ENCODE results near the gene MSRB3. TPM values are rescaled to one million over a fixed set of nuclear protein-coding genes. Genes with fewer than 3 reads are reported as not detected.

MSRB3 gene
- total RNA-seq, 1 experiment from 2014 or later: 1.1 TPM

- Histone ChIP-seq H2BK20ac (ENCODE audit: low read depth, low read length, poor library complexity, severe bottlenecking) (no peak overlapping the region), H4K91ac (ENCODE audit: insufficient read length, low read depth, low read length) (no peak overlapping the region), H2AFZ (ENCODE audit: low read length) (no peak overlapping the region), H3K56ac (ENCODE audit: insufficient read length, low read depth, low read length) (no peak overlapping the region), H3K4ac (ENCODE audit: low read depth, low read length) (no peak overlapping the region), H3K9me3 (ENCODE audit: control insufficient read depth, low read depth, low read length) (no peaks in the 10 kb centered on the region), H3K79me1 (ENCODE audit: insufficient read depth, low read depth, low read length, poor library complexity, severe bottlenecking) (no peaks in the 10 kb centered on the region), H2BK120ac (ENCODE audit: low read depth, low read length, poor library complexity, severe bottlenecking) (no peak overlapping the region), H3K23ac (ENCODE audit: insufficient read length, low read depth, low read length) (no peak overlapping the region), H3K4me2 (ENCODE audit: insufficient read depth, insufficient read length, low read length) (no peak overlapping the region), H3K23me2 (ENCODE audit: insufficient read length, low read depth, low read length, poor library complexity, severe bottlenecking) (no peaks in the 10 kb centered on the region), H2BK15ac (ENCODE audit: low read depth, low read length) (no peak overlapping the region), H3K18ac (ENCODE audit: insufficient read length, low read depth, low read length) (no peak overlapping the region), H2BK12ac (ENCODE audit: insufficient read length, low read depth, low read length) (no peak overlapping the region), H3T11ph (ENCODE audit: low read length) (no peak overlapping the region), H2BK5ac (ENCODE audit: insufficient read length, low read length) (no peak overlapping the region), H3K9ac (ENCODE audit: extremely low read depth, insufficient read length, low read length) (no peak overlapping the region), H4K20me1 (ENCODE audit: control insufficient read depth, insufficient read depth, insufficient read length) (no peaks in the 10 kb centered on the region), H4K8ac (replicated peaks; ENCODE audit: insufficient read length, low read depth, low read length) (no peak overlapping the region), H3K79me2 (ENCODE audit: insufficient read depth, low read length) (no peaks in the 10 kb centered on the region), H3K27me3 (ENCODE audit: insufficient read depth, low read length) (no peaks in the 10 kb centered on the region; the same call in 1 of the 2 replicates), H3K14ac (ENCODE audit: insufficient read depth, low read length) (no peak overlapping the region), H2AK5ac (ENCODE audit: insufficient read length, low read length) (no peak overlapping the region), H4K5ac (ENCODE audit: insufficient read length, low read depth, low read length) (no peak overlapping the region), H3K27ac (ENCODE audit: insufficient read length, low read depth, low read length) (no peak overlapping the region), H3K4me1 (ENCODE audit: insufficient read depth, low read length) (no peaks in the 10 kb centered on the region)
- no CpG with 5 or more reads among the region's 5 CpGs for WGBS (ENCODE audit: extremely low coverage, insufficient read length, low lambda C conversion rate)
- DNase-seq: no peak
- TF ChIP-seq CTCF (conservative IDR thresholded peaks at IDR 0.05): no peak
- Mint-ChIP-seq H3K4me1 (peaks cover 6 to 7% of the 10 kb centered on the region in 2 experiments), H3K36me3 (ENCODE audit: insufficient read depth in 1 of 3, low read depth in 3 of 3) (no peaks in the 10 kb centered on the region; a peak in 1 of 7 replicates), H3K9me3 (no peaks in the 10 kb centered on the region), H3K27ac (no peak overlapping the region), H3K27me3 (ENCODE audit: low read depth) (peaks cover 13% of the 10 kb centered on the region), H3K4me3 (no peak overlapping the region)
Observed at GRCh38 chr12:65501935-65502334, 223.5 kb downstream of the MSRB3 start.
